BLaER1 treated with 17β-estradiol and CSF1 and Interleukin-3, amounts not matched to agents 10 nM and 100 nM (cell line): ENCODE measurements around the gene GCH1.

Experiments
- H3K27ac ChIP-seq, 11 experiments: shearing (Covaris generic); formaldehyde crosslinking; 2 replicates each; pipeline ENCODE4 v1.8.1; 2022
- H3K27me3 ChIP-seq, 11 experiments: shearing (Covaris generic); formaldehyde crosslinking; 2 replicates each; pipeline ENCODE4 v1.8.1; 2022
- H3K36me3 ChIP-seq, 11 experiments: shearing (Covaris generic); formaldehyde crosslinking; 2 replicates each; pipeline ENCODE4 v1.8.1; 2022
- H3K4me1 ChIP-seq, 10 experiments: shearing (Covaris generic); formaldehyde crosslinking; 2 replicates each; pipeline ENCODE4 v1.8.1; 2022
- H3K4me2 ChIP-seq, 11 experiments: shearing (Covaris generic); formaldehyde crosslinking; 2 replicates each; pipeline ENCODE4 v1.8.1; 2022
- H3K4me3 ChIP-seq, 10 experiments: shearing (Covaris generic); formaldehyde crosslinking; 2 replicates each; pipeline ENCODE4 v1.8.1; 2022
- H3K9ac ChIP-seq, 11 experiments: shearing (Covaris generic); formaldehyde crosslinking; 2 replicates each; pipeline ENCODE4 v1.8.1; 2022
- H3K9me3 ChIP-seq, 11 experiments: shearing (Covaris generic); formaldehyde crosslinking; replicated peaks in 1 of 11; 2 replicates each; pipeline ENCODE4 v1.8.1; 2022
- H4K20me1 ChIP-seq, 11 experiments: shearing (Covaris generic); formaldehyde crosslinking; 2 replicates each; pipeline ENCODE4 v1.8.1; 2022
- Cebpa-rat ChIP-seq, 11 experiments: shearing (Covaris generic); IDR thresholded peaks; 2 replicates each; pipeline ENCODE4 v1.8.1; 2022

GCH1 gene, protein sequence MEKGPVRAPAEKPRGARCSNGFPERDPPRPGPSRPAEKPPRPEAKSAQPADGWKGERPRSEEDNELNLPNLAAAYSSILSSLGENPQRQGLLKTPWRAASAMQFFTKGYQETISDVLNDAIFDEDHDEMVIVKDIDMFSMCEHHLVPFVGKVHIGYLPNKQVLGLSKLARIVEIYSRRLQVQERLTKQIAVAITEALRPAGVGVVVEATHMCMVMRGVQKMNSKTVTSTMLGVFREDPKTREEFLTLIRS

DNA sequence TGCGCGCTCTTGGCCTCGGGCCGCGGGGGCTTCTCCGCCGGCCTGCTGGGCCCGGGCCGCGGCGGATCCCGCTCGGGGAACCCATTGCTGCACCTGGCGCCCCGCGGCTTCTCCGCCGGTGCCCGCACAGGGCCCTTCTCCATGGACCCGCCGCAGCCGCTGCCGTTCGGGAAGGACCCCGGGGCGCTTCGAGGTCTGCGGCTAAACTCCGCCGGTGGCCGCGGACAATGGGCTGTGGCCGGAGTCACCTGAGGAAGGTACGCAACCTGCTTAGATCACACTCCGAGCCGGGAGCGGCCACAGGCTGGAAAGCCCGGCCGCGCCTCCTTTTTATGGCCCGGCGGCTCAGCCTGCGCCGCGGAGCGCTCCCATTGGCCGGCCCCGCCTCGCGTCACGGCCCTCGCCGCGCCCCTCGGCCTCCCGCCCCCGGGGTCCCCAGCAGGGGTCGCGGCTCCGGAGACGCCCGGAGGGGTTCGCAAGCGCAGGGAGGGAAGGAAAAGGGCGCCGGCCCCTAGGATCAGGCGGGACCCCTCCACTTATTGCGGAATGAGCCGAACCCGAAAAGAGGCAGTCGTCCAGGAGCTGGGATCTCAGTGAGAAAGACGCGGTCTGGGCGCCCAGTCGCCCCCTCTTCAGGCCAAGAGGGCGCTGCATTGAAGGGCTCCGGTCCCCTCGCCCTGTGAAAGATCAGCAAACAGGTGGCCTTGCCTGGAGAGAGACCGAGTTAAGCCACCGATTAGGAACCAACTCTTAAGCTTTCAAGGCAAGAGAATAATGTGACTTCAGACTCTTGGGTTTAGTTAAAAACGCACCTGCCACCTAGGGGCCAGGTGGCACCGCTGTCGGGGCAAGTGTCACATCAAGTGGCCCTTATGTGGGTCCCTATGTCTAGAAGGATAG is at the start of gene GCH1:
TSS of gene GCH1 (minus strand) at position 306 of the 900 bp plus-strand sequence. CDS start at position 143, 163 bp downstream.
- no peak for TF ChIP-seq Cebpa-rat (IDR thresholded peaks at IDR 0.05)
- Histone ChIP-seq H3K4me2 (peak within 1 kb of the TSS; percentile 77 to 100 (median 92)), H4K20me1 (peaks cover 0 to 43% (median 7%) of the 10 kb centered on the region in 11 experiments; a peak in 8 of 22 replicates), H3K4me1 (peaks cover 12 to 37% (median 21%) of the 10 kb centered on the region in 10 experiments; a peak in 19 of 20 replicates), H3K4me3 (peak within 1 kb of the TSS; percentile 71 to 98 (median 90)), H3K27me3 (peaks cover 0 to 27% (median 19%) of the 10 kb centered on the region in 11 experiments; a peak in 15 of 22 replicates), H3K27ac (peak within 1 kb of the TSS; percentile 43 to 86 (median 80)), H3K9ac (peak within 1 kb of the TSS; percentile 70 to 90 (median 83)), H3K36me3 (peaks cover 0 to 21% (median 0%) of the 10 kb centered on the region in 11 experiments; a peak in 5 of 22 replicates), H3K9me3 (no peaks in the 10 kb centered on the region)

DNA sequence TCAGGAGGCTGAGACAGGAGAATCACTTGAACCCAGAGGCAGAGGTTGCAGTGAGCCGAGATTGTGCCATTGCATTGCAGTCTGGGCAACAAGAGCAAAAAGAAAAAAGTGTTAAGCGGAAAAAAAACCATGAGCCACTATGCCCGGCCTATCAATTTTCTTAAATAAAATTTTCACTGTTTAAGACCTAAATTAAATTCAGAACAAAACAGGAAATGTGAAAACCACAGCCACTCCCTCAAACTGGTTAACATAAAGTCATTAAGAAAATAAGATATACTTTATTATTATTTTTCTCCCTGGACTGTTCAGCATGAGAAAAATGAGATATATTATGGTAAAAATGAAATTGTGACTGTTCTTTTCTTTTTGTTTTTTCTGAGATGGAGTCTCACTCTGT is 44.6 kb upstream of the GCH1 start:
- H3K9ac ChIP-seq: no peak overlapping the region
- no peak for TF ChIP-seq Cebpa-rat (IDR thresholded peaks at IDR 0.05)
- no peaks in the 10 kb centered on the region for H3K27me3 ChIP-seq
- no peaks in the 10 kb centered on the region for H4K20me1 ChIP-seq
- H3K4me1 ChIP-seq: peaks cover 0 to 20% (median 10%) of the 10 kb centered on the region in 10 experiments; a peak in 15 of 20 replicates
- peaks cover 13 to 16% (median 14%) of the 10 kb centered on the region in 11 experiments for H3K9me3 ChIP-seq
- H3K4me3 ChIP-seq: no peak overlapping the region
- peak overlapping the region in 3 of 11 experiments; percentile 6 to 12 (median 7); a peak in 2 of 22 replicates for H3K4me2 ChIP-seq
- H3K27ac ChIP-seq: no peak overlapping the region
- peaks cover 10 to 71% (median 58%) of the 10 kb centered on the region in 11 experiments for H3K36me3 ChIP-seq

GRCh38 chr14:54946500-54946899 is 43.9 kb upstream of the GCH1 start:
- H3K27me3 ChIP-seq: no peaks in the 10 kb centered on the region
- no peak overlapping the region for H3K4me2 ChIP-seq
- H3K9me3 ChIP-seq: peaks cover 13 to 16% (median 14%) of the 10 kb centered on the region in 11 experiments
- no peak overlapping the region for H3K27ac ChIP-seq
- TF ChIP-seq Cebpa-rat (IDR thresholded peaks at IDR 0.05): no peak
- no peak overlapping the region for H3K4me3 ChIP-seq
- peaks cover 10 to 78% (median 59%) of the 10 kb centered on the region in 11 experiments for H3K36me3 ChIP-seq
- no peaks in the 10 kb centered on the region for H4K20me1 ChIP-seq
- H3K4me1 ChIP-seq: peaks cover 0 to 20% (median 10%) of the 10 kb centered on the region in 10 experiments; a peak in 15 of 20 replicates
- H3K9ac ChIP-seq: no peak overlapping the region

DNA sequence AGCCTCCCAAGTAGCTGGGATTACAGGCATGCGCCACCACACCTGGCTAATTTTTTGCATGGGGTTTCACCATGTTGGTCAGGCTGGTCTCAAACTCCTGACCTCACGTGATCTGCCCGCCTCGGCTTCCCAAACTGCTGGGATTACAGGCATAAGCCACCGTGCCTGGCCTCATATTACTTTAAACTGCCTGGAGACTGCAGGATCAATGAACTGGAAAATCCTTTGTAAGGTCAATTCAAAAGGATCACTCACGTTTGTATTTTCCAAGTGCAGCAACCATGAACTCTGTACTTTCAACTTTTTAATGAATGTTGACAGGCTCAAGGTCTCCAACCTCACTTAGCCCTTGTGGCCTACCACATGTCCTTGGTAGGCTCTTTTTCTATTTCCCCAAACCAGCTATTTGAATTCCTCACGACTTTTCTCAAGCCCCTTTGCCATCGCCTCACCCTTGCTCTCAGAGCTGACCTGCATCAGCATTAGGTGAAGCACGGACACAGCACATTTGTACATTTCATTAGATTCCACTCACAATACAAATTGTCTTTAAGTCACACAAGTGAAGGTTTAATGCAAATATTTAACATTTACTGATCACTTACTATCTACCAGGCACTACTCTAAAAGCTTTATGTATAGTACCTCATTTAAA is 42.2 kb upstream of the GCH1 start:
- Histone ChIP-seq H4K20me1 (no peaks in the 10 kb centered on the region), H3K27me3 (no peaks in the 10 kb centered on the region), H3K4me2 (no peak overlapping the region), H3K27ac (no peak overlapping the region), H3K9me3 (peaks cover 13 to 16% (median 14%) of the 10 kb centered on the region in 11 experiments), H3K4me1 (peaks cover 0 to 20% (median 10%) of the 10 kb centered on the region in 10 experiments; a peak in 15 of 20 replicates), H3K9ac (no peak overlapping the region), H3K36me3 (peaks cover 10 to 95% (median 75%) of the 10 kb centered on the region in 11 experiments), H3K4me3 (no peak overlapping the region)
- no peak for TF ChIP-seq Cebpa-rat (IDR thresholded peaks at IDR 0.05)

- Histone ChIP-seq H3K9ac (no peak overlapping the region), H3K36me3 (peaks cover 0 to 98% (median 71%) of the 10 kb centered on the region in 11 experiments; a peak in 20 of 22 replicates), H3K27me3 (no peaks in the 10 kb centered on the region), H3K4me1 (peaks cover 0 to 20% (median 10%) of the 10 kb centered on the region in 10 experiments; a peak in 15 of 20 replicates), H3K4me2 (peak overlapping the region in 5 of 11 experiments; percentile 6 to 52 (median 18); a peak in 3 of 22 replicates), H3K27ac (no peak overlapping the region), H3K4me3 (no peak overlapping the region), H4K20me1 (no peaks in the 10 kb centered on the region), H3K9me3 (peaks cover 0 to 2% (median under 1%) of the 10 kb centered on the region in 11 experiments; a peak in 14 of 22 replicates)
- no peak for TF ChIP-seq Cebpa-rat (IDR thresholded peaks at IDR 0.05)
Observed at GRCh38 chr14:54942913-54943312, 40.3 kb upstream of the GCH1 start.

DNA sequence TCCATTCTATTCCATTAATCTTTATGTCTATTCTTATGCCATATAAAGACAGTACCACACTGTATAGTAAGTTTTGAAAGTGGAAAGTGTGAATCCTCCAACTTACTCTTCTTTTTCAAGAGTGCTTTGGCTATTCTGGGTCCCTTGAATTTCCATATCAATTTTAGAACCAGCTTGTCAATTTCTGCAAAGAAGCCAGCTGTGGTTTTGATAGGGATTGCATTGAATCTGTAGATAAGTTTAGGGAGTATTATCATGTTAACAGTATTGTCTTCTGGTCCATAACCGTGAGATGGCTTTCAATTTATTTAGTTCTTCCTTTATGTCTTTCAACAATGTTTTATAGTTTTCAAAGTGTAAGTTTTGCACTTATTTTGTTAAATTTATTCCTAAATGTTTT is 34.2 kb upstream of the GCH1 start:
- Histone ChIP-seq H3K27ac (no peak overlapping the region), H3K4me2 (no peak overlapping the region), H4K20me1 (no peaks in the 10 kb centered on the region), H3K4me1 (no peaks in the 10 kb centered on the region), H3K36me3 (peaks cover 0 to 57% (median 30%) of the 10 kb centered on the region in 11 experiments; a peak in 20 of 22 replicates), H3K9me3 (no peaks in the 10 kb centered on the region), H3K9ac (no peak overlapping the region), H3K27me3 (no peaks in the 10 kb centered on the region), H3K4me3 (no peak overlapping the region)
- TF ChIP-seq Cebpa-rat (IDR thresholded peaks at IDR 0.05): no peak

DNA sequence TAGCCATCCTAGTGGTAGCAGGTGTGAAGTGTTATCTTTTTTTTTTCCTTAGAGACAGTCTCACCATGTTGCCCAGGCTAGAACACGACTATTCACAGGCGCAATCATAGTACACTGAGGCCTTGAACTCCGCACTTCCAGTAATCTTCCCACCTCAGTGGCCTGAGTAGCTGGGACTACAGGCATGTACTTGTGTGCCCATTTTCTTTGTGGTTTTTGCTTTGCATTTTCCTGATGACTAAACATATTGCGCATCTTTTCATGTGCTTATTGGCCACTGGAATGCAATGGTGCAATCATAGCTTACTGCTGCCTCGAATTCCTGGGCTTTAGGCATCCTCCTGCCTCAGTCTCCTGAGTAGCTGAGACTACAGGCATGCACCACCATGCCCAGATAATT is 33.3 kb upstream of the GCH1 start:
- Histone ChIP-seq H3K9ac (no peak overlapping the region), H4K20me1 (no peaks in the 10 kb centered on the region), H3K36me3 (peaks cover 0 to 48% (median 23%) of the 10 kb centered on the region in 11 experiments; a peak in 20 of 22 replicates), H3K4me2 (no peak overlapping the region), H3K4me3 (no peak overlapping the region), H3K9me3 (no peaks in the 10 kb centered on the region), H3K27me3 (no peaks in the 10 kb centered on the region), H3K4me1 (0 out of 20 replicates have a peak, but pooled peaks cover 0 to 4% (median 0%) of the 10 kb centered on the region in 10 experiments), H3K27ac (no peak overlapping the region)
- TF ChIP-seq Cebpa-rat (IDR thresholded peaks at IDR 0.05): no peak

- no peak for TF ChIP-seq Cebpa-rat (IDR thresholded peaks at IDR 0.05)
- H3K36me3 ChIP-seq: peaks cover 0 to 40% (median 14%) of the 10 kb centered on the region in 11 experiments; a peak in 20 of 22 replicates
Observed at GRCh38 chr14:54935100-54935499, 32.5 kb upstream of the GCH1 start.

More at GRCh38 chr14:54935100-54935499, 32.5 kb upstream of the GCH1 start:
- H3K27me3 ChIP-seq: no peaks in the 10 kb centered on the region
- 0 out of 20 replicates have a peak, but pooled peaks cover 0 to 4% (median 0%) of the 10 kb centered on the region in 10 experiments for H3K4me1 ChIP-seq
- H3K9ac ChIP-seq: no peak overlapping the region
- no peaks in the 10 kb centered on the region for H4K20me1 ChIP-seq
- H3K4me3 ChIP-seq: no peak overlapping the region
- H3K4me2 ChIP-seq: no peak overlapping the region
- H3K27ac ChIP-seq: no peak overlapping the region
- H3K9me3 ChIP-seq: no peaks in the 10 kb centered on the region
